NCI-H1105 (cell line): Measurements from ENCODE around the gene SLC7A14.

Experiments used
- DNase-seq: peaks from one replicate; lab custom pipeline; 2025; lab: John Stamatoyannopoulos, UW

Gene SLC7A14

DNA sequence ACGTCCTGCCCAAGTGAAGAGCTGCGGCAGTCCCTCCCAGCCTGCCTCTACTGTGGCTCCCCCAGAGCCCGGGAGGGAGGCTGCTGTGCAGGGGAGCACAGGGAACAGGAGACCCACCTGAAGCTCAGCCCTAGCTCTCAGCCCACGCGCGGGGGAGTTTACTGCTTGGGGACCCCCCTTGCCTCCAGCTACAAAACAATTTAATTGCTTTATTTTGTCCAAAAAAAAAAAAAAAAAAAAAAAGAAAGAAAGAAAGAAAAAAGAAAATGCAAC, 89.1 kb downstream of the SLC7A14 start:
- no peak for DNase-seq

DNA sequence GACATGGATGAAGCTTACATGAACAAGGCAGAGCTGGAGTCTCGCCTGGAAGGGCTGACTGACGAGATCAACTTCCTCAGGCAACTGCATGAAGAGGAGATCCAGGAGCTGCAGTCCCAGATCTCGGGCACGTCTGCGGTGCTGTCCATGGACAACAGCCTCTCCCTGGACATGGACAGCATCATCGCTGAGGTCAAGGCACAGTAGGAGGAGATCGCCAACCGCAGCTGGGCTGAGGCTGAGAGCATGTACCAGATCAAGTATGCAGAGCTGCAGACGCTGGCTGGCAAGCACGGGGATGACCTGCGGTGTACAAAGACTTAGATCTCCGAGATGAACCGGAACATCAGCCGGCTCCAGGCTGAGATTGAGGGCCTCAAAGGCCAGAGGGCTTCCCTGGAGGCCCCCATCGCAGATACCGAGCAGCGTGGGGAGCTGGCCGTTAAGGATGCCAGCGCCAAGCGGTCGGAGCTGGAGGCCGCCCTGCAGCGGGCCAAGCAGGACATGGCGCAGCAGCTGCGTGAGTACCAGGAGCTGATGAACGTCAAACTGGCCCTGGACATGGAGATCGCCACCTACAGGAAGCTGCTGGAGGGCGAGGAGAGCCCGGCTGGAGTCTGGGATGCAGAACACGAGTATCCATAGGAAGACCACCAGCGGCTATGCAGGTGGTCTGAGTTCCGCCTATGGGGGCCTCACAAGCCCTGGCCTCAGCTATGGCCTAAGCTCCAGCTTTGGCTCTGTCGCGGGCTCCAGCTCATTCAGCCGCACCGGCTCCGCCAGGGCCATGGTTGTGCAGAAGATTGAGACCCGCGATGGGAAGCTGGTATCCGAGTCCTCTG, 89.6 kb downstream of the SLC7A14 start:
- no peak for DNase-seq

DNA sequence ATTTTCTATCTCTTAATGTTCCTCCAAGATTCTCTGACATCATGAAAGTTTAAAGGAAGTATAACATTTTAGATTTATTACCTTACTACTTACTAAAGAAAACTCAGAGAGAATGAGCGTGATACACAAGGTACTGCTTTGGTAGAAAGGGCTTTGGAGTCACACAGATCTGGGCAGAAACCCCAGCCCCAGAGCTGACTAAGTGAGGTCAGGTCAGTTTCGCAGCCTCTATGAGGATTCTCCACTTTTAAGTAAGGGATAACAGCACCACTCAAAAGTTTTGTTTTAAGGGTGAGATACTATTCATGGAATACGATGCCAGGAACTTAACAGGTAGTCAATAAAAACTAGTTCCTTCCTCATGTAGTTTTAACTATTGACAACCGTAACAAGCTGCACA, 91.1 kb downstream of the SLC7A14 start:
- DNase-seq = no peak

DNA sequence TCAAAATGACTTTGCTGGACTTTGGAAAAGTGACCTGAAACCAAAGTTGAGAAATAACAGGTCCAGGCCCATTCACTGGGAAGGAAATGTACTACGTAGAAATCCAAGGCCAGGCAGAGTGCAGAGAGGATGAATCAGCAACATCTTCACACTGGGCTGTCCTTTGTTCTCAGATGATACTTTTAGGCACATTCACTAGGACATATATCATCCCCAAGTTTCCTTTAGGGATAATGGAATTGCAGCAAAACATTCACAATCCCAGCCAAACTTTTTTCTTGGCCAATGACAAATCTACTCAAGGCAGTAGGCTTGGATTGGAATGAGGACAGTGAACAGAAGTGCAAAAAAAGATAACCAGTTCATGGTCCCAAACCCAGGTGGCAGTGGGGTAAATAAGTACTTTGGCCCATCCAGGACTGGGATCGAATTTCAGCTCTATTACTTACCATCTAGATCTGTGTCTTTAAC, 92.1 kb downstream of the SLC7A14 start:
- no peak for DNase-seq

DNA sequence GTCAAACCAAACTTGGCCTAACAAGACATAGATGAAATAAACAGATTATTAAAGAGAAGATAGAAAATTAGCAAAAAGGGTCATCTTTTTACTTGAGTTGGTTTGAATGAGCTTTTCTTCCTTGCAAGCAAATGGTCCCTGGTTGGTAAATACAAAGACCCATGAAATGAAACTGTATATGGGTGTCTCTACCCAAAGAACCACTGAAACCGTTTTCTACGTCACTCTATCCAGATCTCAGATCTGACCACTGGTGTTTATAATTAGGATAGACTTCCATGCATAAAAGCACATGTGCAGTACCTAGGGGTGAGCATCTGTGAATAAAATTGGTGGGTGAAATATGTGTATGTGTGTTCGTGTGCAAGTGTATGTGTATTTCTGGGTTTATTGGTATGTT, 94.0 kb downstream of the SLC7A14 start:
- no peak for DNase-seq

DNA sequence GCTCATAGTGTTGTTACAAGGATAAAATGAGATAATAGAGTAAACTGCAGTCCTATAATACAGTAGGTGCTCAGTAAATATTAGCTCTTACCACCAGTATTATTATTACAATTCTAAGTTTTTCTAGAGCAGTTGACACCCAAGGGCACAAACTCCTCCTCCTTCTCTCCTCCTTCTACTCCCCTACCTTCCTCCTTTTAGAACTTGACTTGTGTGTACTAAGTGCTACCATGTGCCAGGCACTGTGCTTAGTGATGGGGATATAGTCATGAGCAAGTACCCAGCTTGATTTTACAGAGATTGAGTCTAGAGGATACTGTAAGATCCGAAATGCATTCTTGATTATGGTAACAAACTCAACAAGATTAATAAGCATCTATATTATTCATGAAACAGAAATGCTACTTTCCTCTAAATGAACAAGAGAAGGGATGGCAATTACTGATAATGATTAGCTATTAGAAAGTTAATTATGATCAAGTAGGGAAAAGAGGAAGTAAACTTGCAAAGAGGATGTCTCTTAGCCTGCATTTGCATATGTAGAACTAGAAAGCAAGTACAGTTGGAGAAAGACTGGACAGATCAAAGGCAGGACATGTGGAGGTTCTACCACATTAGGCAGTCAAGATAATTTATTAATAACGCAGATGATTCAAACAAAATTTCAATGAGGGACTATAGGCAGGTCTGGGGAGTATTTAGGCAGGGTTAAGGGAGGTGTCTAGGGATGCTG, 94.9 kb downstream of the SLC7A14 start:
- no peak for DNase-seq

DNA sequence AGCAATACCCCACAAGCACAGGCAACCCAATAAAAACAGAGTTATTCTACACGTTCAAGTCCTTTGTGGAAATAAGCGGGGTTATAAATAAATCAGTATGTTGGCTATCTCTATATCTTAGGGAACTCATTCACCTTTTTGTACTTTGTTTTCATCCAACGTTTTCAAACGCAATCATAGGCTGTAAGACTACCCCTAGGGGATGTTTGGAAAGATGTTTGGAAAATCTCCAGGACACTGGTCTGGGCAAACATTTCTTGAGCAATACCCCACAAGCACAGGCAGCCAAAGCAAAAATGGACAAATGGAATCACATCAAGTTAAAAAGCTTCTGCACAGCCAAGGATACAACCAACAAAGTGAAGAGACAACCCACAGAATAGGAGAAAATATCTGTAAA, 97.1 kb downstream of the SLC7A14 start:
- no peak for DNase-seq

DNA sequence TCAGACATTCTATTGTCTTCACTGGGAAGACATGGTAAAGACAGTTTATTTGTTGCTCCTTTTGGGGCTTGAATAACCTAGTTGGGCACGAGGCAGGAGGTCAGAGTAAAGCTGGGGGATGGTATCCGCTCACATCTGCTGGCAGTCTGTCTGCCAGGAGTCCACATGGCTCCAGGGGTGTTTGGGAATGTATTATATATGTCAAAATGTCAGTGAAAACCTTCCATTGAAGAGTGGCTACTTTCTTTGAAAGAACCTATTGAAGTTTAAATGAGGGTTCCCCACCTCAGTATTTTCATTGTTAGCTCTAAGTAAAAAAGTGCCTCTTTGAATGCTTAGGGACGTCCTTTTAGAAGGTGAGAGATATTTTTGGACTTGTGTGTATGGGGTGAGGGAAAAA, 98.8 kb downstream of the SLC7A14 start:
- DNase-seq = no peak

DNA sequence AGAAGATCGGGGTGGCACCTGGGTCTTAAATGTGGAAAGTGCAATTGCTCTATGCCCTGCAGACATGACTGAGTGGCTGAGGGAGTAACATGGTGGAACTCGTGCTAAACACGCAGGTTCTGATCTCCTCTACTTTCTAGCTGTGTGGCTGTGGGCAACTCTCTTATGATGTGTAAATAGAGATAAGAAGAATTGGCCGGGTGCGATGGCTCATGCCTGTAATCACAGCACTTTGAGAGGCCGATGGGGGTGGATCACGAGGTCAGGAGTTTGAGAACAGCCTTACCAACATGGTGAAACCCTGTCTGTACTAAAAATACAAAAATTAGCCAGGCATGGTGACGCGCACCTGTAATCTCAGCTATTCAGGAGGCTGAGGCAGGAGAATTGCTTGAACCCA, 99.5 kb downstream of the SLC7A14 start:
- no peak for DNase-seq

DNA sequence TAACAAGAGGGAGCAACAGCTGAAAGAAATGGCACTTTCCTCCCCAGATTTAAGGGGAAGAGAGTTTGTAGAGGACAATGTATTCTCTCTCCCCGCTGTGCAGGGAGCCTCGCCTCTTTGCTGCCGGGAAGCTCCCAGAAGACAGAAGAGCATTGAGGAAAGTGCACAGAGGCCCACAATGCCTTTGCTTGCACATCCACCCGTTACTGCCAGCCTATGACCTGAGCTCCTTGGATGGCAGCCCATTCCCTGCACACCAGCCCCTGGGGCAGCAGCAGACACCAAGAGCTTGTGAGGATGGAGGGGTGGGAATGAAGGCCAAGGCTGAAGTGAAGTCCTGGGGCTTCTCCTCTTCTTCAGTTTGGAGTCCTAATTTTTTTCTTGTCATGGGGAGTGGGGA, 100.2 kb downstream of the SLC7A14 start:
- no peak for DNase-seq

DNA sequence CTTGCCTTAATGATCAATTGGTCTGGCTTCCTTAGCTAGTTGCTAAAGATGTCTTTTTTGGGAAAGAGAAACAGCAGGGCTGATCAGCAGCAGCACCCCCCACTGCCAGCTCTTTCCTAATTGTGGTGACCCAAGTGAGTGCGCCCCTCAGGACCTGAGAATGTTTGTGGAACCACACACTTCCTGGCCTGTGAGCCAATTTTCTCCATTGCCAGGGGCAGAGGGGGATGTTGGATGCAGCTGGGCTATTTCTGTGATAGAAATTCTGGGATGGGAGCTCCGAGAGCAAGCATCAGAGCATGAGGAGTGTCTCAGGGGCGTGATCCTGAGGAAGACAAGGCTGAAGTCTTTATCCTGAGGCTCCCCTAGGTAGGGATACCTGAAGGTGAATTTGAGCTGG, 100.6 kb downstream of the SLC7A14 start:
- no peak for DNase-seq

DNA sequence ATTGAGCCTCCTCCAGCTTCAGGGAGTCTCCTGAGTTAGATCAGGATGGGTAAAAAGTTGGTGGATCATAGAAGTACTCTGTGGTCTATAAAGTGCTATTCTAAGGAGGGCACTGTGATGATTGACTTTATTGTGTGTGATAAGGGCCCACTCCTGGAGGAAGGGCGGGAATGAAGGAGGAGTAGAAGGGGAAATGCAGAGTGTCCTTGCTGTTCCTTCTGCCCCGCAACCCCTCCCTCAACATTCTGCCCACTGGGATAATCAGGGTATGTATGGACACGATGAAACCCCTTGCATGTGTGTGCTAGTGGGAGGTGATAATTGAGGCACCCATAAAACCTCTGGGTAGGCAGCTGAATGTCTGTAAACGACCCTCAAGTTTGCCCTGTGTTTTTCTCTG, 101.0 kb downstream of the SLC7A14 start:
- no peak for DNase-seq

DNA sequence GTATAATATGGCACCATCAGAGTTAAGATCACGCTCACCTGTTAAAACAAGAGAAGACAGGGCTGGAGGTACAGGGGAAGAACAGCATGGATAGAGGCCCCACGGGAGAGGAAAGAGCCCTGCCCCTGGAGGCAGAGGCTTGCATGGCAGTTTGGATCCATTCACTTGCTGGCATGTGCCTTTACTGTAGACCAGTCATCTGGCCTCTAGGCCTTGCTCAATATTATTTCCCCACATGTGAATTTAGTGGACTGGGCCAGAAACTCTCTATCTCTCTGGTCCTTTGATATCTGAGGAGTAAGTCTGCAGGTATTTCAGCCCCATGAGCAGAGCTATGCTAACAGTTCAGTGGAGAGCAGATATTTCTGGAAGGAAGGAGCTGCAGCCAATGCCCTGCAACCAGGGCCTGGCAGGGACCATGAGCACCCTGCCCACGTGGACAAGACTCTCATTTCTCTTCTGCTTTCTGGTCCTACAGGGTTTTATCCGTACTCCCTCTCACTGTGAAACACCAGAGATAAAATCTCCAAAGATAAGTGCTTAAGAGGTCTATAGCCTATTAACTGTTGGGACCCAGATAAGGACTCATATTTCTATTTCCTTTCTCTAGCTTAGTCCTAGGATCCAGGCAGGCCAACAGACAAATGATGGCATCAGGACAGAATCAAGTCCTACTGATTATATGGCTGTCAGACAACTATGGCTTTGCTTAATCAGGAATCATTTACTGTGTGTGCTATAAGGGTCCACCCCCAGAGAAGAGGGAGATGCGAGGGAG, 102.2 kb downstream of the SLC7A14 start:
- DNase-seq = no peak

DNA sequence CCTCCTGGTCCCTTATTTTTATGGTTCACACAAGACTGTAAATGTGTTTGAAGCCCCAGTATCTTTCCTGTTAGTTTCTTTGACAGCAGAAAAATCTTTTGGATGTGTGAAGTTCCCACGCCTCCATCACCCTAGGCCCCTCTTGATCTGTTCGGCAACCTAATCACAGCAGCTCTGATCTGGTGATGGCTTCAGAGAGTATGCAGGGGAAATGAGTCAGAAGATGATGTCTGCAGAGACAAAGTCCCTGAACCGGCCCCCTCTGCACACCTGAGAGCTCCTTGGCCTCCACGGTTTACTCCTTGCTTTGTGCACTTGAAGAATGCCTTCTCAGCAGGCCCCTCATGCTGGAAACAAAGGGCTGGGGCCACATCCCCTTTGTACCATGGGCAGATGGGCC, 103.7 kb downstream of the SLC7A14 start:
- DNase-seq = no peak

DNA sequence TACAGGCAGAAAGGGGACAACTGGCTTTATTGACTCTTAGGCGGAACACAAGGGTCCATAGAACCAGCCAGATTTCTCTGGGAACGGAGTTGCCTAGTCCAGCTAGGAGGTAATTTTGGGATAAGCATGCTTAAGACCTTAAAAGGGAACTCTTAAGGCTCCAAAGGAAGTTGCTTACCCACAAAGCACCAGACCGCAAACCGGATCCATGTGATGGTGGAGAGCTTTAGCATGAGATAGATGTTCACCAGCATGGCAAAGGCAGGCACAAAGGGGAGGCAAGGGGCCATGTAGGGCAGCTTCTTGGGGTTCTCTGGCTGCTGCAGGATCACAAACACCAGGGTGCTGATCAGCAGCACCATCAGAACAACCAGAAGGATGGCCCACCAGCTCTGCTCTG, 105.8 kb downstream of the SLC7A14 start:
- no peak for DNase-seq

DNA sequence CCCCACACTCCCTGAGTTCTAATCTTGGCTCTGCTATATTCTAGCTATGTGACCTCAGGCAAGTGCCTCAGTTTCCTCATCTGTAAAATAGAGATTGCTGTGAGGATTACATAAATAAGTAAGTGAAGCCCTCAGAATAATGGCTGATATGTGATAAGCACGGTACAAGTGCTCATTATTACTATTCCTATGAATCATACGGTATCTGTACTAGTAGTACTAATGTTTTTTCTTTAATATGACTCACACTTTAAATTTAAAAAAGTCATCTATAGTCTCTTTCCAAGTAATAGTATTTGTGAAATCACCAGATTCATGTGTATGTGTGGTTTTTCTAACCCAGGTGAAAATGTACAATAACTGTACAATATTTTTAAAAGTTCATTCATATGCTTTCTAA, 108.5 kb downstream of the SLC7A14 start:
- no peak for DNase-seq

DNA sequence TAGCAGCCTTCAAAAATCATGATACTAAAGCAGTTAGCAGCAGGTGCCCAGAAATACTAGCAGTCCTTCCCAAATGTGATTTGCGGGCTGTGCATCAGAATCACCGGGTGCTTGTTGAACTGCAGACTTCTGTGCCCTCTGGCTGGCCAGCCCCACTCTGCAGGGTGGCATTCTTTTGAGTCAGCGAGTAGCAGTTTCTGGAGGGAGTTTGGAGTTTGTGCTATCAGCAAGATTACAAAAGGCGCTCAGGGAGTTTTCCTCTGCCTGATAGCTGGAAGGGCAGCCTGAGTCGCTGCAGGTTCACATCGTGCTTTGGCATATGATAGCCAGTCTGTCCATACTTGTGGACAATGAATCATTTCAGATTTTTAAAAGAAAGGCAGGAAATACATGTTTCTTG, 109.6 kb downstream of the SLC7A14 start:
- no peak for DNase-seq

DNA sequence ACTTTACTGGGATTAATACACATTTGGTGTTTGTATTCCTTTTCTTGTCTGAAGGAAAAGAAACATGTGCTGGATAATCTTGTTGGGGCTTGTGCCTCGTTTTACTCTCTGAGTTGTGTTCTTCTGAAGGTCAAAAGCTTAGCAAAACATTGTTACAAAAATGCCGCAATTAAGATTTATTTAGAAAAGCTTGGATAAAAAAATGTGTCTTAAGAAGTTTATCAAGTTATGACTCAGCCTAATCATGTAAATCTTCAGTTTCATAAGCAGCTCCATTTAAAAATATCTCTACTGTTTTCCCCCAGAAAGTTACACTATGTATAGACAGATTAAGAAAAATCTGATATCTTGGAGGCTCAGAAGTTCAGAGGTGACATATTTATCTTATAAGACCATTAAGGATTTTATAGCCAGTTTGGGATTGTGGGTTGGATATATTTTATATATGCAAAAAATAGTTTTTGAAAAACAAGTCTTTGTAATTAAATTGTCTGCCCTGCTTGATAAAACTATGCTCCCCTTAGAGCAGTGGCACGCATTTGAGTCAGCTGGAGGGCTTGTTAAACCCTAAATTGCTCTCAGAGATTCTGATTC, 110.7 kb downstream of the SLC7A14 start:
- no peak for DNase-seq

DNA sequence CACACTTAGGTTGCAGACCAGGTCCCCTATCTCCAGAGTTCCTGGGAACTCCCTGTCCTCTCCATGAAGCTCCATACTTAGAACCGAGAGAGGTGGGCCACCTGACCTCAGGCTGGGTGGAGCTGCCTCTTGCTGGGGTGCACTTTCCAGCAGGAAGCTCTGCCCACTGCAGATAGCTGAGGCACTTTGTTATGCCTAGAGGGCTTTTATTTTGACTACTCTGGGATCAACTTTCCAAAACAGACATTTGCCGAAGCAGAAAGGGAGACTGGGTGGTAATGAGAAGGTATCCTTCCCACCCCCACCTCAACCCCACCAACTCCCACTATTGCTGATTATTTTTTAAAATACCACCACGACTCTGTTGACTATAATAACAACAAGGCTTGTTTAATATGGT, 112.5 kb downstream of the SLC7A14 start:
- no peak for DNase-seq

DNA sequence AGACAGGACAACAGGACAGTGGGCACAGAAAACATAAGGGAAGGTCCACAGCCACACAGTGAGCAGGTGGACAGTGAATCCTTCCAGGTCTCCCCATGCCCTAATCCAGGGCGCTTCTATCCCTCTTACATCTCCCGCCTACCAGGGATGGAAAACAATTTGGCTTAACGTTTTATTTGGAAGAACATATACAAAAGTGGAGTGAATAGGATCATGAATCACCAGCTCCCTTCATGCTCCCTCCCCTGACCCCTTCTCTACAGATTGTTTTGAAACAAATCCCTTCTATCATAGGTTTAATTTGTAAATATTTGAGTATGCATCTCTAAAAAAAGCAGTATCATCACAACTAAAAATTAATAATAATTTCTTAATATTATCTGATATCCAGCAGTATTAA, 114.7 kb downstream of the SLC7A14 start:
- DNase-seq = no peak

DNA sequence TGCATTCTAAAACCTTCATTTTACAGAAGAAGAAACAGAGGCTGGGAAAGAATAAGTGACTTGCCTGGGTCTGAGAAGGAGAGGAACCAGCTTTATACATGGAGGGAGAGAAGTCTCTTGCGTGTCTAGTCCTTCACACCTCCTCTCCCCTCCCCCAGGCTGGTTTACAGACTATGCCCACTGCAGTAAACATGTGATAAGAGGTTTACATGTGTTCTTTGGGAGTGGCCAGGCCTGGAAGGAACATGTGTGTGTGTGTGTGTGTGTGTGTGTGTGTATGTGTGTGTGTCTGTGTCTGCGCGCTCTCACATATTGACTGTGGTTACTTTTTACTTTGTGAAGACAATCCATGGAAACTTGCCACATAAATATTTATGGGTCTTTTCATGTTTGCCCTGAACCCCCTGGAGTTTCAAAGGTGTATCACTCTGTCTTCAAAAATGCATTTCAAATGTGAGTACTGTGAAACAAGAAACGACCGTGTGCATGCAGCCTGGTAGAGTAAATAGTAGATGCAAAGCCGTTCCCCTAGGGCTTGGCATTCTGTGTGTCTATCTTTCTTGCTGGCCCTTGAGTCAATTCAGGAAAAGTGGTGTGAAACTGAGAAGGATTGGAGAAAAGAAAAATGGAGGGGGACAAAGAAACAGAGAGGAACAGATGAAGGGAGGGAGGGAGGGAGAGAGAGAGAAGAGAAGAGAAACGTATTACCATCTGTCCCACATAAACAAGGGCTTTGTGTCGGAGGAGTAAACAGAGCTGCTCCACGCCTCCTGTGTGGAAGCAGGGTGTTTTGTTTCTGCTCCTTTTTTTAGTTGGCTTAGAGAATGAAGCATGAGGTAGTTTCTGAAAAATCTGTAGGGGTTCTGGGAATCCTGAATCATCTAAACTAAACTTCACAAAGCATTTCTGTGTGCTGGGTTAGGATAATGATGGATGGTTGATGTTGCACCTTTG, 115.5 kb downstream of the SLC7A14 start:
- DNase-seq = no peak
